HG03565 (cell line): ENCODE results near the gene FRMD5.
"Not testable (repeated sequence)": the region's sequence is repeated elsewhere in the genome, so short reads cannot be mapped to it uniquely, and the experiment has no call there.

ENCODE experiments used
- ATAC-seq: cut with Tn5 transposase; IDR thresholded peaks from one replicate; pipeline ENCODE4 v1.9.1; 2021; ENCODE audit warnings: mild to moderate bottlenecking, moderate library complexity; ENCODE audit not compliant: unreplicated experiment

The FRMD5 gene

DNA sequence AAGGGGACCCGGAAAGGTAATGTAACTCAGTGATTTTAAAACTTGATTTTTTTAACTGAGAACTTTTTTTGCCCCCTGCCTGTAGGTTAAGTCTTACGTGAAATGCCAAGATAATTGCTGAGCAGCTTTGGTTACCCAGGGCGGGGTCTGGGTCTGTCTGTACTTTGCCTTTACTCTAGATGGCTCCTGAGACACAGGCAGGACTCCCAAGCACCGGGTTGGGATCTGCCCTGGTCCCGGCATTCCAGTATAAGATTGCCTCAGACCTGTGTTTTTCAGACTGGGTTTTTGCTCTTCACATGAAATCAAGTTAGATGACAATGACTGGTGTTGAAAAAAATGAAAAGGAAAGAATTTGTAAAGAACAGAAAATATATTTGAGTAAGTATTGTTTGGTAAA lies 328.0 kb downstream of the FRMD5 start:
- ATAC-seq, result no peak

- ATAC-seq, result not testable (repeated sequence)
Observed at GRCh38 chr15:43866636-43867035, 328.4 kb downstream of the FRMD5 start.

DNA sequence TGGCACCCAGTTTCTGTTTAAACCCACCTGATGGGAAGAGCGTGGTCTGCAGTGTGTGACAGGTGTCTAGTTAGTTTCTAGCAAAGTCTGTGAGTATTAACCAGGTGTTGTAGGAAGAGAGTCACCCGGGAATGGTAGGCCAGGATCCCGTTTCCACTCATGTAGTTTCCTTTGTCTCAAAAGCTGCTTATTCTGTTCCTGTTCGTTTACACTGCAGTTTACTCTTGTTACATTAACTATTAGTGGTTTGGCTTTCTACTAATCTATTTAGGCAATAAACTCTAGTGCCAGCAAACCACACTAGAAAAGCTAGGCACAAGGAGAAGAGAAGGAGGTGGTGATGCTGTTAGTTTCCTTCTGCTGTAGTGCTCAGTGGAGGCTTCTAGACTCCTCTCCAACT lies 335.5 kb downstream of the FRMD5 start:
- ATAC-seq, result no peak

- ATAC-seq, result no peak
Observed at GRCh38 chr15:43854801-43855200, 340.3 kb downstream of the FRMD5 start.

- no peak for ATAC-seq
Observed at GRCh38 chr15:43852607-43853006, 342.5 kb downstream of the FRMD5 start.

GRCh38 chr15:43851251-43851650 lies 343.8 kb downstream of the FRMD5 start:
- no peak for ATAC-seq

GRCh38 chr15:43845421-43845820 lies 349.6 kb downstream of the FRMD5 start:
- no peak for ATAC-seq

GRCh38 chr15:43832485-43832884 lies 362.6 kb downstream of the FRMD5 start:
- ATAC-seq, result not testable (repeated sequence)

DNA sequence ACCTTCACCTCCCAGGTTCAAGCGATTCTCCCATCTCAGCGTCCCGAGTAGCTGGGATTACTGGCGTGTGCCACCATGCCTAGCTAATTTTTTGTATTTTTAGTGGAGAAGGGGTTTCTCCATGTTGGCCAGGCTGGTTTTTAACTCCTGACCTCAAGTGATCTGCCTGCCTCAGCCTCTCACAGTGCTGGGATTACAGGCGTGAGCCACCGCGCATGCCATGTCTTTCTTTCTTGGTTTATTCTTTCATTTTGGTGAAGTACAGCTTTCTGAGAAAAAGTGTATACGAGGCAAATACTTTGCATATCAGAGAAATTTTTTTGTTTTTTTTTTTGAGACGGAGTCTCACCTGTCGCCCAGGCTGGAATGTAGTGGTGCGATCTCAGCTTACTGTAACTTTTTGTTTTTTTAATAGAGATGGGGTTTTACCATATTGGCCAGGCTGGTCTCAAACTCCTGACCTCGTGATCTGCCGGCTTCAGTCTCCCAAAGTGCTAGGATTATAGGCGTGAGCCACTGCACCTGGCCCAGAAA lies 363.5 kb downstream of the FRMD5 start:
- ATAC-seq, result not testable (repeated sequence)

DNA sequence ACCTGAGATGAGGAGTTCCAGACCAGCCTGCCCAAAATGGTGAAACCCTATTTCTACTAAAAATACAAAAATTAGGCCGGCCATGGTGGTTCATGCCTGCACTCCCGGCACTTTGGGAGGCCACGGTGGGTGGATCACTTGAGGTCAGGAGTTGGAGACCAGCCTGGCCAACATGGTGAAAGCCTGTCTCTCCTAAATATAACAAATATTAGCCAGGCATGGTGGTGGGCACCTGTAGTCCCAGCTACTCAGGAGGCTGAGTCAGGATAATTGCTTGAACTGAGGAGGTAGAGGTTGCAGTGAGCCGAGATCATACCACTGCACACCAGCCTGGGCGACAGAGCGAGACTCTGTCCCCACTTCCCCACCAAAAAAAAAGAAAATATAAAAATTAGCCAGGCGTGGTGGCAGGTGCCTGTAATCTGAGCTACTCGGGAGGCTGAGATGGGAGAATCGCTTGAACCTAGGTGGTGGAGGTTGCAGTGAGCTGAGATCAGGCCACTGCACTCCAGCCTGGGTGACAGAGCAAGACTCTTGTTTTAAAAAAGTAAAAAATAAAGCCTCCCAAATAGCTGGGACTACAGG lies 364.3 kb downstream of the FRMD5 start:
- ATAC-seq, result not testable (repeated sequence)

- not testable (repeated sequence) for ATAC-seq
Observed at GRCh38 chr15:43829951-43830540, 365.0 kb downstream of the FRMD5 start.

DNA sequence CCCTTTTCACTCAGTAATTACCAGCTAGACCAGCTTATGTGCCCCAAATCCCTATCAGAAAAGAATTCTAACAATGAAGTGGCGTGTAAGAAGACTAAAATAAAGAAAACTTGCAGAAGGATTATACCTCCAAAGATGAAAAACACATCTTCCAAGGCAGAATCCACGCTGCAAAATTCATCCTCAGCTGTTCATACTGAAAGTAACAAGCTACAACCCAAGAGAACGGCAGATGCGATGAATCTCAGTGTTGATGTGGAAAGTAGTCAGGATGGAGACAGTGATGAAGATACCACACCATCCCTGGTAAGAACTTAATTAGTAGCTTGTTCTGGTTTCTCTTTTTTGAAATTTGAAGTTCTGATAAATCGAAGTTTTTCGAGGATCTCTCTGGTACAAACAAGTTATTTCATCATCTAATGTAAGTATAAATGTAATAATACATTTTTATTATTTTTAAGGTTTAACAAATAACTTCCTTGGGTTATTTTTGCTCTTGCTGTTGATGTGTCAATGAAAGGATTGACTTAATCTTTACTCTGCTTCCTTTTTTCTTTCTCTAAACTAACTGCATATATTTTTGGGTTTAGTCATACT lies 366.9 kb downstream of the FRMD5 start:
- ATAC-seq, result no peak

DNA sequence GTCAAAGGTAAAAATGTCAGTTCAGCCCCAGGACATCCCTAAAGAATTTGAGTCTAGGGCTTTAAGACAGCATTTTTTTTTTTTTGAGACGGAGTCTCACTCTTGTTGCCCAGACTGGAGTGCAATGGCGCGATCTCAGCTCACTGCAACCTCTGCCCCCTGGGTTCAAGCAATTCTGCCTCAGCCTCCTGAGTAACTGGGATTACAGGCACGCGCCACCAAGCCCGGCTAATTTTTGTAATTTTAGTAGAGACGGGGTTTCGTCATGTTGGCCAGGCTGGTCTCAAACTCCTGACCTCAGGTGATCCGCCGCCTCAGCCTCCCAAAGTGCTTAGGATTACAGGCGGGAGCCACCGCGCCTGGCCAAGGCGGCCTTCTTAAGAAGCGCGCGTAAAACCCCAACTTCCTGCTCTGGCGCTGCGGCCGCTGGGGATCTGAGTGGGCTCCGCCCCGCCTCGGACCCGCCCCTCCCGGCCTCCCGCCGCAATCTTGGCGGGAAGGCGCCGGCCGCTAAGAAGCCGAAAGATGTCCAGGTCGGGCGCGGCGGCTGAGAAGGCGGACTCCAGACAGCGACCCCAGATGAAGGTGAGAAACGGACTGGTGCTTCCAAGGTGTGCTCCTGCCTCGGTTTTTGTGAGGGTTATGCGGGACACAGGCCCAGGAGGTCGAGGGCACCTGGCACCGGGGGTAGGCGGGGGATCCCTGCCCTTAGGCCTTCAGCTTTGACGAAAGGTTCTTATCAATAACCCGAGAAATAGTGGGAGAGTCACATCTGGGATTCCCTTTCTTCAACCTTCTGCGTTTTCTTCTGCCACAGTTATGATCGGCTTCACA lies 368.3 kb downstream of the FRMD5 start, which contains the start of gene WDR76:
Gene WDR76 (plus strand): TSS at position 495 of the 834 bp plus-strand sequence. CDS start 31 bp downstream, at position 526.
- peak; percentile 43 for ATAC-seq

- no peak for ATAC-seq
Observed at GRCh38 chr15:43826029-43826507, 369.0 kb downstream of the FRMD5 start.

DNA sequence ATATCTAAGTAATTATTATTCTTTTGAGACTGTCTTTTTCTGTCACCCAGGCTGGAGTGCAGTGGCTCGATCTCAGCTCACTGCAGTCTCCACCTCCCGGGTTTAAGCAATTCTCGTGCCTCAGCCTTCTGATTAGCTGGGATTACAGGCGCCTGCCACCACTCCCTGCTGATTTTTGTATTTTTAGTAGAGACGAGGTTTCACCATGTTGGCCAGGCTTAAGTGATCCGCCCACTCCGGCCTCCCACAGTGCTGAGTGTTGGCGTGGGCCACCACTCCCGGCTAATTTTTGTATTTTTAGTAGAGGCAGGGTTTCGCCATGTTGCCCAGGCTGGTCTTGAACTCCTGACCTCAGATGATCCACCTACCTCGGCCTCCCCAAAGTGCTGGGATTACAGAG lies 369.8 kb downstream of the FRMD5 start:
- ATAC-seq, result not testable (repeated sequence)

- peak; percentile 60 for ATAC-seq
Observed at GRCh38 chr15:43824302-43825246, 370.5 kb downstream of the FRMD5 start, which contains the start of gene MFAP1. TSS of gene MFAP1 (minus strand) at chr15:43824690. CDS start at chr15:43824569, 121 bp downstream.

DNA sequence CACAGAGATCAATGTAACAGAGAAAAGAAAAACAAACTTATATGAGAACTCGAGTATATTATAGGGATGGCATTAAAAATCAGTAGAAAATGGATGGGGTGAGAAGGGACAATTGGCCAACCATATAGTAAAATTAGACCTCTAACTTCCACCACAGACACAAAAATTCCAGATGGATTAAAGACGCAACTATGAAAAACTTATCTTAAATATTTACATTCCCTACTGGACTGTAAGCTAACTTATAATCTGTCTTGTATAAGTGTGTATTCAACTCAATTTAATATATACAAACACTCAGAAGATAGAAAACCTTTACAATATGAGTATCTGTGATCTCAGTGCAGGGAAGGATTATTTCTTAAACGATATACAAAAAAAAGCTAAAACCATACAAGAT lies 373.6 kb downstream of the FRMD5 start:
- no peak for ATAC-seq
